Upper lobe of right lung (tissue), 1 donor: ENCODE measurements around the gene BNIP5. TPM values are rescaled to one million over a fixed set of nuclear protein-coding genes. Genes with fewer than 3 reads are reported as not detected.

Source experiments
- ATAC-seq: fragments of 200-7000 bp; cut with Tn5 transposase; one replicate; pipeline ENCODE4 v1.9.1; 2020; ENCODE audit warnings: mild to moderate bottlenecking, moderate library complexity
- DNase-seq: peaks from one replicate; pipeline ENCODE4 v3.0.0-alpha.2; 2020
- H3K27ac ChIP-seq: fragments of 200-600 bp; one replicate; pipeline ENCODE4 v1.8.0; 2022
- H3K27me3 ChIP-seq: fragments of 200-600 bp; one replicate; pipeline ENCODE4 v1.8.0; 2022; ENCODE audit warnings: mild to moderate bottlenecking
- H3K36me3 ChIP-seq: fragments of 200-600 bp; one replicate; pipeline ENCODE4 v1.8.0; 2022
- H3K4me1 ChIP-seq: fragments of 200-600 bp; one replicate; pipeline ENCODE4 v1.8.0; 2022
- H3K4me3 ChIP-seq: fragments of 200-600 bp; one replicate; pipeline ENCODE4 v1.8.0; 2022; ENCODE audit warnings: mild to moderate bottlenecking
- H3K9me3 ChIP-seq: fragments of 200-600 bp; one replicate; pipeline ENCODE4 v1.8.0; 2022
- intact Hi-C: fragments of 100-400 bp; cut with DNase I; formaldehyde crosslinking; loops from one replicate; pipeline ENCODE4 v1.11.0; 2022
- total RNA-seq: library from RNA; stranded (reverse); fragmentation: NEBNext Ultra II Directional; extraction: Animal tissue kit (Norgen Biotek cat#: 25700); gene quantifications from one replicate; pipeline ENCODE4 v1.2.1, GENCODE V29; 2021
- TF ChIP-seq, protein P1 (sequence below): fragments of 200-600 bp; IDR thresholded peaks from one replicate; pipeline ENCODE4 v1.8.0; 2022; ENCODE audit warnings: antibody characterized with exemption
- donor health status: DM: no; HTN: yes; CAD: no; lungs with severe emphysema.

BNIP5 gene
- total RNA-seq, 1 donor from 2014 or later, result not detected

DNA sequence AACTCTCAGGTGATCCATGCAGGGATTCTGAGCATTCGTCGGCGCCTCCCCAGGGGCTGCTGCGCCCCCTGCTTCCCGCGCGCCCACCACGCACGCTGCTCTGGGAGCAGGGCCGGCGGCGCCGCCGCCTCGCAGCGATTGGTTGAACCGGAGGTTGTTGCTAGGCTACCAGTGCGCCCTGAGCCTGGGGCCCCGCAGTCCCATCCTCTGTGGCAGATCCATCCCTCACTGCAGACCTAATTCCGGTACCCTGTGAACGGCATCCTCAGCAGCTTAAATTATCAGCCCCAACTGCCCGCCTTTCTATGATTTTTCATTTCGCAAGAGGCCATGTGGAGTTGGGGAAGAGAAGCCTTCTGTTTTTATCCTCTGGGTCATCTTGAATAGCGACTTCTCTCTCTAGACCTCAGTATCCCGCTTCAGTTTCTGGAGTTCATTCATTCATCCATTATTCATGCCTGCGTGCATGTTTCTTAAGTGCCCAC, 51.5 kb downstream of the BNIP5 start:
- no peaks in the 10 kb centered on the region for H3K36me3 ChIP-seq
- no peaks in the 10 kb centered on the region for H3K4me1 ChIP-seq
- ATAC-seq, result no peak
- no peak overlapping the region for H3K4me3 ChIP-seq
- TF ChIP-seq, protein P1, sequence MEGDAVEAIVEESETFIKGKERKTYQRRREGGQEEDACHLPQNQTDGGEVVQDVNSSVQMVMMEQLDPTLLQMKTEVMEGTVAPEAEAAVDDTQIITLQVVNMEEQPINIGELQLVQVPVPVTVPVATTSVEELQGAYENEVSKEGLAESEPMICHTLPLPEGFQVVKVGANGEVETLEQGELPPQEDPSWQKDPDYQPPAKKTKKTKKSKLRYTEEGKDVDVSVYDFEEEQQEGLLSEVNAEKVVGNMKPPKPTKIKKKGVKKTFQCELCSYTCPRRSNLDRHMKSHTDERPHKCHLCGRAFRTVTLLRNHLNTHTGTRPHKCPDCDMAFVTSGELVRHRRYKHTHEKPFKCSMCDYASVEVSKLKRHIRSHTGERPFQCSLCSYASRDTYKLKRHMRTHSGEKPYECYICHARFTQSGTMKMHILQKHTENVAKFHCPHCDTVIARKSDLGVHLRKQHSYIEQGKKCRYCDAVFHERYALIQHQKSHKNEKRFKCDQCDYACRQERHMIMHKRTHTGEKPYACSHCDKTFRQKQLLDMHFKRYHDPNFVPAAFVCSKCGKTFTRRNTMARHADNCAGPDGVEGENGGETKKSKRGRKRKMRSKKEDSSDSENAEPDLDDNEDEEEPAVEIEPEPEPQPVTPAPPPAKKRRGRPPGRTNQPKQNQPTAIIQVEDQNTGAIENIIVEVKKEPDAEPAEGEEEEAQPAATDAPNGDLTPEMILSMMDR, result no peak
- intact Hi-C loops, result no loop called here
- H3K9me3 ChIP-seq, result no peaks in the 10 kb centered on the region
- no peak for DNase-seq
- H3K27me3 ChIP-seq, result peaks cover 15% of the 10 kb centered on the region
- H3K27ac ChIP-seq, result no peak overlapping the region

DNA sequence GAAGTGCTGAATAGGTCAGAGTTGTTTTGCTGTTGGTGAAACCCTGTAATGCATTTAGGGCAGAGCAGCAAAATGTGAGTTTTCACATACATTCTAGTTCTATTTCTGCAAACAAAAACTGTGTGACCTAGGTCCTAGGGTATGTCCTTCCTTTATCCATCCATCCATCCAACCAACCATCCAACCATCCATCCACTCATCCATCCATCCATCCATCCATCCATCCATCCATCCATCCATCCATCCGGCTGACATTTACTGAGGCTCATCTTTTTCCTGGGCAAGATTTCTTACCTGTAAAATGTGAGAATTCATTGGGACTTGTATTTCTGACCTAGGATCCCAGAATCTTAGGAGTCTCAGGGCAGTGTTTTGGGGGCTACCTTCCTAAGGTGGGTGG, 52.3 kb downstream of the BNIP5 start:
- no peaks in the 10 kb centered on the region for H3K4me1 ChIP-seq
- ATAC-seq (no peak), DNase-seq (no peak)
- no peaks in the 10 kb centered on the region for H3K36me3 ChIP-seq
- no peaks in the 10 kb centered on the region for H3K9me3 ChIP-seq
- H3K4me3 ChIP-seq, result no peak overlapping the region
- TF ChIP-seq, protein P1, result no peak
- peaks cover 15% of the 10 kb centered on the region for H3K27me3 ChIP-seq
- H3K27ac ChIP-seq, result no peak overlapping the region
- intact Hi-C loops, result no loop called here

DNA sequence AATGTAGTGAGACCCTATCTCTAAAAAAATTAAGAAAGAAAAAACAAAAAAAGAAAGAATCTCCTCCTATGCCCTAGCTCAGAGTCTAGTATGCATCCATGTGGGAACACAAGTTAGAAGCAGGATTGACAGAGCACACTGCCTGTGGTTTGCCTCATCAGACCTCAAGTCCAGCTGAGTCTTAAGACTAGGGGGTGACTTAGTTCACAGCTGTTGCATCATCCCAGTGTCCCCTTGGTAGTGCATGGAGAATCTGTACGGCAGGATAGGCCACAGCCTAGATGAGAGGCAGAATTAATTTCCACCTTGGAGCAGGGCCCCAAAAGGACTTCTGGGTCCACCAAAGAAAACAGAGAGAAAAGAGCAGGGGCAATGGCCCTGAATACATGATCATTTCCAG, 53.1 kb downstream of the BNIP5 start:
- Histone ChIP-seq H3K27me3 (peaks cover 15% of the 10 kb centered on the region), H3K4me1 (no peaks in the 10 kb centered on the region), H3K27ac (no peak overlapping the region), H3K9me3 (no peaks in the 10 kb centered on the region), H3K4me3 (no peak overlapping the region), H3K36me3 (no peaks in the 10 kb centered on the region)
- no peak for DNase-seq
- no peak for ATAC-seq
- TF ChIP-seq, protein P1, result no peak
- intact Hi-C loops, result no loop called here

DNA sequence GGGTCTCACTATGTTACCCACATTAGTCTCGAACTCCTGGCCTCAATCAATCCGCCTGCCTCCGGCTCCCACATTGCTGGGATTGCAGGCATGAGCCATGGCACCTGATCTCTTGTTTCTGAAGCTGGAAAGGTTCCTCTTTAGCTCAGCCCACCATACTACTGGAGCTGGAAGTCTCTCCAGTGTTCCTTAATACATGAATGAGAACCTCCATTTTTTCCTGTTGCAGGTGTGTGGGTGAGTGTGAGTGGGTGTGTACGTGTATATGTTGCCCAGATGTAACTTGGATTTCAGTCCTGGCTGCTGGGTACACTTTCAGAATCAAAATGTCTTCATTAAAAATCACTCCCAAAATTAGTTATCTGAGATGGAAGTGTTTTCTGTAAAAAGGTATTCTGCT, 55.7 kb downstream of the BNIP5 start:
- TF ChIP-seq, protein P1, result no peak
- ATAC-seq, result no peak
- H3K9me3 ChIP-seq, result no peaks in the 10 kb centered on the region
- no peaks in the 10 kb centered on the region for H3K36me3 ChIP-seq
- DNase-seq, result no peak
- intact Hi-C loops, result no loop called here
- H3K4me1 ChIP-seq, result no peaks in the 10 kb centered on the region
- no peak overlapping the region for H3K27ac ChIP-seq
- H3K27me3 ChIP-seq, result peaks cover 12% of the 10 kb centered on the region
- no peak overlapping the region for H3K4me3 ChIP-seq

DNA sequence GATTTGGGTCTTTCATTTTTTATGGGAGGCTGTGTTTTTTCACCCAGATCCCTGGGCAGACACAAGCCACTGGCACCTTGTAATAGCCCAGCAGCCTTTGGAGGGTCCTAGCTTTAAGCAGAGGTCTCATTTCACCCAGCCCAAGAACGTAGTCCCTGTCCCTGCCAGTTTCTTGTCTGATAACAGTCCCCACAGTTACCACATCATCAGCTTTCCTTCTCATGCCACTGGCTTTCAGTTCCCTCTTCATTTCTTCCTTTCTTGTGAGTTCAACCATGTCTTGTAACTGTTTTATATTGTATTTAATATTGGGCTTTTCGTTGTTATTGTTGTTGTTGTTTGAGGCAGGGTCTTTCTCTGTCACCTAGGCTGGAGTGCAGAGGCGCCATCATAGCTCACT, 56.2 kb downstream of the BNIP5 start:
- Histone ChIP-seq H3K4me3 (no peak overlapping the region), H3K27ac (no peak overlapping the region), H3K4me1 (no peaks in the 10 kb centered on the region), H3K27me3 (peaks cover 7% of the 10 kb centered on the region), H3K9me3 (no peaks in the 10 kb centered on the region), H3K36me3 (no peaks in the 10 kb centered on the region)
- DNase-seq, result no peak
- TF ChIP-seq, protein P1, result no peak
- intact Hi-C loops, result no loop called here
- ATAC-seq, result peak; percentile 41

DNA sequence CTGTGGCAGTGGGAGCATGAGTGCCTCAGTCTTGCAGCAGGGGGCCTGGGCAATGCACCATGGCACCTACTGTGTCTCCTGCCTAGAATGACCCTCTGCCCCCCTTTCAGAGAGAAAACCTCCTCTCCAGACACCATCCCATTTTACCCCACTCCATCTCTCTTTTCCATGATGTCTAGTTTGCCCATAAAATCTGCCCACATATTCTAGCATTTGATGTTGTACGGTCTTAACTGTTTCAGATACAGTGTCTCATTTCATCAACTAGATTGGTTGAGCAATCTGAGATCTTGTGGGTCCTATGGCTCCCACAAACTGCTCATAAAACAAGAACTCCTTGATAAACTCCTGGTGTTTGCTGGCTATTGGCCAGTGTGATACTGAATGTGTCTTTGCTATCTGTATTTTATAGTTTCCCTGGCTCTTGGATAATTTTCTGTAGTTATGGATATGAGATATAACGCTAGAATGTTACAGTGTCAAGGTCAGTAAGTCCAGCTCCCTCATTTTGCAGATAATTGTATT, 58.7 kb downstream of the BNIP5 start:
- H3K4me1 ChIP-seq, result no peaks in the 10 kb centered on the region
- no peak for ATAC-seq
- no peaks in the 10 kb centered on the region for H3K36me3 ChIP-seq
- intact Hi-C loops, result no loop called here
- no peaks in the 10 kb centered on the region for H3K9me3 ChIP-seq
- no peak overlapping the region for H3K27ac ChIP-seq
- peaks cover 7% of the 10 kb centered on the region for H3K27me3 ChIP-seq
- H3K4me3 ChIP-seq, result no peak overlapping the region
- TF ChIP-seq, protein P1, result no peak
- no peak for DNase-seq
